ENCODE measurements around the gene ADGRF3.

The ADGRF3 gene

GRCh38 chr2:26298638-26299393, 47.8 kb downstream of the ADGRF3 start:
- no peak overlapping the region; the same call in 1 of the 2 replicates for H3K4me3 ChIP-seq
- H3K9me3 ChIP-seq = no peaks in the 10 kb centered on the region
- in situ Hi-C loops (cut with MboI; ENCODE audit: low sequenced_read_pairs) = no loop called here
- peaks cover 27% of the 10 kb centered on the region for H3K4me1 ChIP-seq
- no peaks in the 10 kb centered on the region for H3K36me3 ChIP-seq (replicated peaks)
- no peaks in the 10 kb centered on the region for H3K27me3 ChIP-seq (ENCODE audit: low read depth)
- DNase-seq (ENCODE audit: low spot score in 2 of 2) = no peak

DNA sequence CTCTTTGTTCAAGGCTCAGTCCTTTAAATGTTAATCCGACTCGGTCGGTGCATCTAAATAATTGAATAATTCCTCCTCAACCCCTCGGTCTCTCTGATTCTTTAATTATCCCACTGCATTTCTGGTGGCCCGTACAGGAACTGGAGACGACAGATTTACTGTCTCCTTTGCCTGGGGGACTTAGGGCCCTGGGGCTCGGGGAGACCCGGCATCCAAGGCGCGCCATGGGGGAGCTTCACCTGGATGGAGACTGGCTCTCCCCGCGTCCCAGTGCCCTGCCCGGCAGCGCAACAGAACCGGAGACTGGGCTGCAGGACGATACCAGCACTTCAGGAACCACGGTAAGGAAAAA, 48.3 kb downstream of the ADGRF3 start:
- no peaks in the 10 kb centered on the region for H3K9me3 ChIP-seq
- DNase-seq (ENCODE audit: low spot score in 2 of 2) = peak; percentile 40 to 52
- in situ Hi-C loops (cut with MboI; ENCODE audit: low sequenced_read_pairs) = no loop called here
- no peak overlapping the region for H3K4me3 ChIP-seq
- H3K4me1 ChIP-seq = peaks cover 27% of the 10 kb centered on the region
- no peaks in the 10 kb centered on the region for H3K36me3 ChIP-seq (replicated peaks)
- no peaks in the 10 kb centered on the region for H3K27me3 ChIP-seq (ENCODE audit: low read depth)

DNA sequence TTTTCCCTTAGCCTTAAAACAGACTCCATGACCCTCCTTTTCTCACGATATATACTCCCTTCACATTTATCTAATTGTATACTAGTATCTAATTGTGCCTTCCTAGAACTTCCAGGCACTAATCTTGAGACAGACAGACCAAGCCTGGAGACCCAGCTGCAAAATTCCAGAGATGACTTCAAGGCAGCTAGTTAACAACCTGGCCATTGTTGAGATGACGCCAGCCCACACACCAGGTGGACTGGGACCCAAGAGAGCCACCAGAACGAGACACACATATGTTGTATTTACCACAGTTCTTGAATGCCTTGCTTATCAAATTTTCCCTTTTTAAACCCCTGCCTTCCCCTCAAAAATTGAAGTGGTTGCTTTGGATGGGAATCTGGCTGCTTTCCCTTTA, 49.5 kb downstream of the ADGRF3 start:
- in situ Hi-C loops (cut with MboI; ENCODE audit: low sequenced_read_pairs) = no loop called here
- DNase-seq (ENCODE audit: low spot score in 2 of 2) = no peak

GRCh38 chr2:26295511-26295910, 51.1 kb downstream of the ADGRF3 start:
- H3K36me3 ChIP-seq (replicated peaks) = no peaks in the 10 kb centered on the region
- H3K4me1 ChIP-seq = peaks cover 27% of the 10 kb centered on the region
- no peaks in the 10 kb centered on the region for H3K27me3 ChIP-seq (ENCODE audit: low read depth)
- in situ Hi-C loops (cut with MboI; ENCODE audit: low sequenced_read_pairs) = no loop called here
- no peak for DNase-seq (ENCODE audit: low spot score in 2 of 2)
- no peaks in the 10 kb centered on the region for H3K9me3 ChIP-seq
- no peak overlapping the region for H3K4me3 ChIP-seq

More for the DNA sequence above, 49.5 kb downstream of the ADGRF3 start:
- Histone ChIP-seq H3K36me3 (replicated peaks) (no peaks in the 10 kb centered on the region), H3K27me3 (ENCODE audit: low read depth) (no peaks in the 10 kb centered on the region), H3K4me1 (peaks cover 27% of the 10 kb centered on the region), H3K9me3 (no peaks in the 10 kb centered on the region), H3K4me3 (no peak overlapping the region)

- in situ Hi-C loops (cut with MboI; ENCODE audit: low sequenced_read_pairs) = no loop called here
- H3K4me1 ChIP-seq = peaks cover 4% of the 10 kb centered on the region
- no peaks in the 10 kb centered on the region for H3K27me3 ChIP-seq (ENCODE audit: low read depth)
- no peaks in the 10 kb centered on the region for H3K9me3 ChIP-seq
- no peak for DNase-seq (ENCODE audit: low spot score in 2 of 2)
- H3K36me3 ChIP-seq (replicated peaks) = no peaks in the 10 kb centered on the region
- H3K4me3 ChIP-seq = no peak overlapping the region
Observed at GRCh38 chr2:26292646-26293045, 53.9 kb downstream of the ADGRF3 start.

GRCh38 chr2:26290001-26290400, 56.6 kb downstream of the ADGRF3 start:
- in situ Hi-C loops (cut with MboI; ENCODE audit: low sequenced_read_pairs) = no loop called here
- no peak overlapping the region for H3K4me3 ChIP-seq
- H3K4me1 ChIP-seq = no peaks in the 10 kb centered on the region
- DNase-seq (ENCODE audit: low spot score in 2 of 2) = no peak
- H3K36me3 ChIP-seq (replicated peaks) = peaks cover 6% of the 10 kb centered on the region; the same call in 1 of the 2 replicates
- H3K9me3 ChIP-seq = no peaks in the 10 kb centered on the region
- H3K27me3 ChIP-seq (ENCODE audit: low read depth) = no peaks in the 10 kb centered on the region

DNA sequence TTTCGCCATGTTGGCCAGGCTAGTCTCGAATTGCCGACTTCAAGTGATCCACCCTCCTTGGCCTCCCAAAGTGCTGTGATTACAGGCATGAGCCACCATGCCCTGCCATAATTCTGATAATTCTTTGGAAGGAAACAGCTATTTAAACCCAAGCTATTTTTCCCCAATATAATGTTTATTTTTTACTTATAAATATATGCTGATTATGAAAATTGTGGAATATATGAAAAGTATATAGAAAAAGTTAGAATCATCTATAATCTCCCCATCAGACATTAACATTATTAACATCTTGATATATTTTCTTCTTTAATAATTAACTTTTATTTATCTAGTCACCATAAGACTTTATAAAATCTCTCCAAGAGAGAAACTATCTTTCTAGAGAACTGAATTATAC, 60.7 kb downstream of the ADGRF3 start:
- in situ Hi-C loops (cut with MboI; ENCODE audit: low sequenced_read_pairs) = no loop called here
- no peak for DNase-seq (ENCODE audit: low spot score in 2 of 2)
- H3K4me3 ChIP-seq = no peak overlapping the region
- peaks cover 22% of the 10 kb centered on the region for H3K36me3 ChIP-seq (replicated peaks)
- H3K27me3 ChIP-seq (ENCODE audit: low read depth) = no peaks in the 10 kb centered on the region
- no peaks in the 10 kb centered on the region for H3K4me1 ChIP-seq
- H3K9me3 ChIP-seq = no peaks in the 10 kb centered on the region

DNA sequence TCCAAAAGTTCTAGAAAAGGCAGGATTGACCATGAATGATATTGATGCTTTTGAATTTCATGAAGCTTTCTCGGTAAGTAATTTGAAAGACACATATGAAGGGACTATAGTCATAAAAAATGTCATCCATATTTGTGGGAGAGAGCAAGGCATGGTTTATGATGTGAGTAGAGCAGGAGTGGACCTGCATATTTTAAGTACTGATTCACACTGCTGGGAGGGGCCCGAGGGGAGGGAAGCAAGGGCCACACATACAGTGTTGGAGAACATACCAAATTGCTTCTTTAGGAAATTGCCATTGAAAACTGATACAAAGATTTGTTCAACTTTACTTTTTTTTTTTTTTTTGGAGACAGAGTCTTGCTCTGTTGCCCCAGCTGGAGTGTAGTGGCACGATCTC, 62.5 kb downstream of the ADGRF3 start:
- DNase-seq (ENCODE audit: low spot score in 2 of 2) = no peak
- in situ Hi-C loops (cut with MboI; ENCODE audit: low sequenced_read_pairs) = no loop called here
- no peaks in the 10 kb centered on the region for H3K27me3 ChIP-seq (ENCODE audit: low read depth)
- H3K36me3 ChIP-seq (replicated peaks) = peaks cover 25% of the 10 kb centered on the region
- H3K9me3 ChIP-seq = no peaks in the 10 kb centered on the region
- H3K4me3 ChIP-seq = no peak overlapping the region
- H3K4me1 ChIP-seq = no peaks in the 10 kb centered on the region

GRCh38 chr2:26283606-26284005, 63.0 kb downstream of the ADGRF3 start:
- peaks cover 25% of the 10 kb centered on the region for H3K36me3 ChIP-seq (replicated peaks)
- no peak for DNase-seq (ENCODE audit: low spot score in 2 of 2)
- H3K27me3 ChIP-seq (ENCODE audit: low read depth) = no peaks in the 10 kb centered on the region
- no peaks in the 10 kb centered on the region for H3K4me1 ChIP-seq
- in situ Hi-C loops (cut with MboI; ENCODE audit: low sequenced_read_pairs) = no loop called here
- no peak overlapping the region for H3K4me3 ChIP-seq
- H3K9me3 ChIP-seq = no peaks in the 10 kb centered on the region

GRCh38 chr2:26281226-26281625, 65.4 kb downstream of the ADGRF3 start:
- Histone ChIP-seq H3K27me3 (ENCODE audit: low read depth) (no peaks in the 10 kb centered on the region), H3K4me1 (no peaks in the 10 kb centered on the region), H3K36me3 (replicated peaks) (peaks cover 23% of the 10 kb centered on the region), H3K4me3 (no peak overlapping the region), H3K9me3 (no peaks in the 10 kb centered on the region)
- no peak for DNase-seq (ENCODE audit: low spot score in 2 of 2)
- in situ Hi-C loops (cut with MboI; ENCODE audit: low sequenced_read_pairs) = no loop called here

GRCh38 chr2:26279886-26280285, 66.7 kb downstream of the ADGRF3 start:
- Histone ChIP-seq H3K4me1 (no peaks in the 10 kb centered on the region), H3K4me3 (no peak overlapping the region), H3K36me3 (replicated peaks) (peaks cover 22% of the 10 kb centered on the region), H3K27me3 (ENCODE audit: low read depth) (no peaks in the 10 kb centered on the region), H3K9me3 (no peaks in the 10 kb centered on the region)
- no peak for DNase-seq (ENCODE audit: low spot score in 2 of 2)
- in situ Hi-C loops (cut with MboI; ENCODE audit: low sequenced_read_pairs) = no loop called here

GRCh38 chr2:26276484-26277227, 69.9 kb downstream of the ADGRF3 start:
- no peak for DNase-seq (ENCODE audit: low spot score in 2 of 2)
- Histone ChIP-seq H3K27me3 (ENCODE audit: low read depth) (no peaks in the 10 kb centered on the region), H3K36me3 (replicated peaks) (peaks cover 7% of the 10 kb centered on the region; the same call in 1 of the 2 replicates), H3K4me1 (no peaks in the 10 kb centered on the region), H3K9me3 (no peaks in the 10 kb centered on the region), H3K4me3 (no peak overlapping the region)
- in situ Hi-C loops (cut with MboI; ENCODE audit: low sequenced_read_pairs) = no loop called here

GRCh38 chr2:26274058-26274613, 72.5 kb downstream of the ADGRF3 start:
- in situ Hi-C loops (cut with MboI; ENCODE audit: low sequenced_read_pairs) = no loop called here
- no peak for DNase-seq (ENCODE audit: low spot score in 2 of 2)
- Histone ChIP-seq H3K4me1 (no peaks in the 10 kb centered on the region), H3K9me3 (no peaks in the 10 kb centered on the region), H3K27me3 (ENCODE audit: low read depth) (no peaks in the 10 kb centered on the region), H3K4me3 (no peak overlapping the region), H3K36me3 (replicated peaks) (0 out of 2 replicates have a peak, but pooled peaks cover 6% of the 10 kb centered on the region)

DNA sequence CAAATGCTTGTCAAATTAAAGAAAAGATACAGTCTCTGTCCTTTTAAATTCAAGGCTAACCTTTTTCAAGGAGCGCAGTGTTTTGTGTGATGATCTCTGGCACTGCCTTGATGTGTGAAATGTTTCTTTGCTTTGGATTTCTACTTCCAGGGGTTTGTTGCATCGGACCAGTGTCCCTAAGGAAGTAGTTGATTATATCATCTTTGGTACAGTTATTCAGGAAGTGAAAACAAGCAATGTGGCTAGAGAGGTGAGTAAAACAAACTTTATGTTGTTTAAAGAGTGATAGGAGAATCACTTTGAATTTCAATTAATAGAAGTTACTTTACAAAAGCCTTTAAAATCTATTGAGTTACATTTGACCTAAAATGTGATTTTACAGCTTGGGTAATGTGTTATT, 73.1 kb downstream of the ADGRF3 start:
- Histone ChIP-seq H3K4me3 (no peak overlapping the region), H3K27me3 (ENCODE audit: low read depth) (no peaks in the 10 kb centered on the region), H3K36me3 (replicated peaks) (0 out of 2 replicates have a peak, but pooled peaks cover 6% of the 10 kb centered on the region), H3K4me1 (no peaks in the 10 kb centered on the region), H3K9me3 (no peaks in the 10 kb centered on the region)
- in situ Hi-C loops (cut with MboI; ENCODE audit: low sequenced_read_pairs) = no loop called here
- no peak for DNase-seq (ENCODE audit: low spot score in 2 of 2)
